ENCODE data around the gene C11orf21. TPM values are rescaled to one million over a fixed set of nuclear protein-coding genes. Genes with fewer than 3 reads are reported as not detected.

Gene C11orf21
- total and polyA plus RNA-seq, 10 of the 15 experiments (the other 5 are each of a cell fraction or from before 2014, with no cell fraction given), result 0.04 to 0.26 (median 0.11) TPM; not detected in 7

DNA sequence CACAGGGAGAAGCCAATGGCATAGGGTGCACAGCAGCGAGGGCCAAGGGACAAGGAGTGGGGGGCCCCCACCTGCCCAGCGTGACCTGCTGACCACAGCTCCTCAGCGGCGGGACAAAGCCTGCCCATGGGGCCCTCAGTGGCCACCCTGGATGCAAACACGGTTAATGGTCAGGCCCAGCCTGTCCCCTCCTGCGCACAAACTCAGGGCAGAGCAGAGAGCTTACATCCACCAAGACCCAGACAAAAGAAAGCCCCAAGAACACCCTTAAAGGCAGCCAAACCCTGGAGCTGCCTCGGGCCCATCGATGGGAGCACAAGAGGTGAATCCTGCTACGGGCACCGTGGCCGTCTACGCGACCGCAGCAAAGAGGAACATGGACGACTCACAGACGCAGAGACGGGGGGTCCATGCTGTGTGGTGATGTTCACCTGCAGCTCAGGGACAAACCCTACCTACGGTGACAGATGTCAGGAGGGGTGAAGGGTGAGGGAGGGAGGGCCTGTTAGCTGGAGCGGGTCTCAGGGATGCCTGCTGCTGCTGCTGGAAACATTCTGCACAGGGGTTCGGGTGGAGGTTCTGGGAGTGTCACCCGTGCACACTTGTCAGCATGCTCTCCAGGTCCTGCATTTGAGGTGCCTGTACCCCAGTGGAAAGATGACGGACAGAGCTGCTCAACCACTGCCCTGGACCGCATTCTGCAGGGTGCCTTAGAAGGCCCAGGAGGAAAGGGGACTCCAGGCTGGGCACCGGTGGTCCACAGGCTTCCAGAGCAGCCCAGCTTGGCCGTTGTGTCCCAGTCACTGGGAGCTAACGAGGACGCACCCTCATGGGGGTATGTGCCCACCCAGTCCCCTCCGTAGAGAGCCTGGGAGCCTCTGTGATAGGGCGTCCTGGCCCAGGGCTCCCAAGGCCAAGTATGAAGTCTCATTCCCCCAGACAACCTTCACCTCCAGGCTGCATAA lies 42.9 kb downstream of the C11orf21 start:
- no peaks in the 10 kb centered on the region for H3K9me3 ChIP-seq (replicated peaks; ENCODE audit: control insufficient read depth, insufficient read depth, low read length)
- WGBS (ENCODE audit: insufficient coverage, insufficient replicate concordance, low lambda C conversion rate, missing lambda C conversion rate), result 44% methylated on average over 29 of the region's 29 CpGs
- FAIRE-seq (no peak), ATAC-seq (no peak), DNase-seq (ENCODE audit: low read depth, low spot score) (no peak)
- H3K9ac ChIP-seq (ENCODE audit: control insufficient read depth, insufficient read depth, low read length), result no peak overlapping the region
- ChIA-PET RAD21 (ENCODE audit: unreplicated experiment) (no interaction called here), POLR2A (no interaction called here), SMC1A (ENCODE audit: uncharacterized antibody, unreplicated experiment) (no interaction called here), CTCF (no interaction called here)
- H3K4me1 ChIP-seq (ENCODE audit: control insufficient read depth, insufficient read depth, low read length), result no peaks in the 10 kb centered on the region
- no peaks in the 10 kb centered on the region for H3K36me3 ChIP-seq (ENCODE audit: control insufficient read depth in 2 of 2, insufficient read depth in 2 of 2, low read length in 1 of 2)
- H3K4me3 ChIP-seq, result no peak overlapping the region
- H4K20me1 ChIP-seq (ENCODE audit: control insufficient read depth, insufficient read depth), result no peaks in the 10 kb centered on the region
- H3K27me3 ChIP-seq (replicated peaks in 1 of 2; ENCODE audit: control insufficient read depth in 2 of 2, insufficient read depth in 2 of 2, low read length in 1 of 2), result no peaks in the 10 kb centered on the region
- H2AFZ ChIP-seq (ENCODE audit: control insufficient read depth, low read depth, low read length), result no peak overlapping the region
- intact Hi-C loops (cut with micrococcal nuclease; ENCODE audit: unreplicated experiment), result no loop called here
- no peak overlapping the region for H3K27ac ChIP-seq (ENCODE audit: control insufficient read depth, insufficient read depth)
- H3K4me2 ChIP-seq (ENCODE audit: control insufficient read depth, insufficient read depth), result no peak overlapping the region
- in situ Hi-C loops (cut with MboI), result no loop called here
- BruUV-seq (replicated peaks), result no TSS peak
- no peaks in the 10 kb centered on the region for H3K79me2 ChIP-seq (ENCODE audit: control insufficient read depth, insufficient read depth, low read length)
- TF ChIP-seq RAD51 (IDR thresholded peaks at IDR 0.05) (no peak), SUZ12 (IDR thresholded peaks at IDR 0.05; ENCODE audit: unreplicated experiment) (no peak), ZNF622 (IDR thresholded peaks at IDR 0.05) (no peak), BCL11A (IDR thresholded peaks at IDR 0.05; ENCODE audit: low read depth, low read length) (no peak), JUNB (IDR thresholded peaks at IDR 0.05) (no peak), CEBPB (IDR thresholded peaks at IDR 0.05; ENCODE audit: borderline replicate concordance in 1 of 2, low read depth in 2 of 2, low read length in 2 of 2) (no peak), IRF3 (IDR thresholded peaks at IDR 0.05) (no peak), ATF2 (IDR thresholded peaks at IDR 0.05; ENCODE audit: low read length) (no peak), ATF7 (IDR thresholded peaks at IDR 0.05; ENCODE audit: low read depth) (no peak)
- TF ChIP-seq, protein P1, sequence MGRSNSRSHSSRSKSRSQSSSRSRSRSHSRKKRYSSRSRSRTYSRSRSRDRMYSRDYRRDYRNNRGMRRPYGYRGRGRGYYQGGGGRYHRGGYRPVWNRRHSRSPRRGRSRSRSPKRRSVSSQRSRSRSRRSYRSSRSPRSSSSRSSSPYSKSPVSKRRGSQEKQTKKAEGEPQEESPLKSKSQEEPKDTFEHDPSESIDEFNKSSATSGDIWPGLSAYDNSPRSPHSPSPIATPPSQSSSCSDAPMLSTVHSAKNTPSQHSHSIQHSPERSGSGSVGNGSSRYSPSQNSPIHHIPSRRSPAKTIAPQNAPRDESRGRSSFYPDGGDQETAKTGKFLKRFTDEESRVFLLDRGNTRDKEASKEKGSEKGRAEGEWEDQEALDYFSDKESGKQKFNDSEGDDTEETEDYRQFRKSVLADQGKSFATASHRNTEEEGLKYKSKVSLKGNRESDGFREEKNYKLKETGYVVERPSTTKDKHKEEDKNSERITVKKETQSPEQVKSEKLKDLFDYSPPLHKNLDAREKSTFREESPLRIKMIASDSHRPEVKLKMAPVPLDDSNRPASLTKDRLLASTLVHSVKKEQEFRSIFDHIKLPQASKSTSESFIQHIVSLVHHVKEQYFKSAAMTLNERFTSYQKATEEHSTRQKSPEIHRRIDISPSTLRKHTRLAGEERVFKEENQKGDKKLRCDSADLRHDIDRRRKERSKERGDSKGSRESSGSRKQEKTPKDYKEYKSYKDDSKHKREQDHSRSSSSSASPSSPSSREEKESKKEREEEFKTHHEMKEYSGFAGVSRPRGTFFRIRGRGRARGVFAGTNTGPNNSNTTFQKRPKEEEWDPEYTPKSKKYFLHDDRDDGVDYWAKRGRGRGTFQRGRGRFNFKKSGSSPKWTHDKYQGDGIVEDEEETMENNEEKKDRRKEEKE (IDR thresholded peaks at IDR 0.05), result no peak
- TF ChIP-seq, protein P2, sequence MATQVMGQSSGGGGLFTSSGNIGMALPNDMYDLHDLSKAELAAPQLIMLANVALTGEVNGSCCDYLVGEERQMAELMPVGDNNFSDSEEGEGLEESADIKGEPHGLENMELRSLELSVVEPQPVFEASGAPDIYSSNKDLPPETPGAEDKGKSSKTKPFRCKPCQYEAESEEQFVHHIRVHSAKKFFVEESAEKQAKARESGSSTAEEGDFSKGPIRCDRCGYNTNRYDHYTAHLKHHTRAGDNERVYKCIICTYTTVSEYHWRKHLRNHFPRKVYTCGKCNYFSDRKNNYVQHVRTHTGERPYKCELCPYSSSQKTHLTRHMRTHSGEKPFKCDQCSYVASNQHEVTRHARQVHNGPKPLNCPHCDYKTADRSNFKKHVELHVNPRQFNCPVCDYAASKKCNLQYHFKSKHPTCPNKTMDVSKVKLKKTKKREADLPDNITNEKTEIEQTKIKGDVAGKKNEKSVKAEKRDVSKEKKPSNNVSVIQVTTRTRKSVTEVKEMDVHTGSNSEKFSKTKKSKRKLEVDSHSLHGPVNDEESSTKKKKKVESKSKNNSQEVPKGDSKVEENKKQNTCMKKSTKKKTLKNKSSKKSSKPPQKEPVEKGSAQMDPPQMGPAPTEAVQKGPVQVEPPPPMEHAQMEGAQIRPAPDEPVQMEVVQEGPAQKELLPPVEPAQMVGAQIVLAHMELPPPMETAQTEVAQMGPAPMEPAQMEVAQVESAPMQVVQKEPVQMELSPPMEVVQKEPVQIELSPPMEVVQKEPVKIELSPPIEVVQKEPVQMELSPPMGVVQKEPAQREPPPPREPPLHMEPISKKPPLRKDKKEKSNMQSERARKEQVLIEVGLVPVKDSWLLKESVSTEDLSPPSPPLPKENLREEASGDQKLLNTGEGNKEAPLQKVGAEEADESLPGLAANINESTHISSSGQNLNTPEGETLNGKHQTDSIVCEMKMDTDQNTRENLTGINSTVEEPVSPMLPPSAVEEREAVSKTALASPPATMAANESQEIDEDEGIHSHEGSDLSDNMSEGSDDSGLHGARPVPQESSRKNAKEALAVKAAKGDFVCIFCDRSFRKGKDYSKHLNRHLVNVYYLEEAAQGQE (IDR thresholded peaks at IDR 0.05; ENCODE audit: low read depth, low read length), result no peak
